GM19452 (cell line): ENCODE results near the gene SMS.
A peak's percentile ranks its signal among the peaks of the same experiment; 100 is the strongest.

Source experiments
- ATAC-seq: cut with Tn5 transposase; IDR thresholded peaks from one replicate; pipeline ENCODE4 v1.9.1; 2021; ENCODE audit not compliant: unreplicated experiment

SMS gene

DNA sequence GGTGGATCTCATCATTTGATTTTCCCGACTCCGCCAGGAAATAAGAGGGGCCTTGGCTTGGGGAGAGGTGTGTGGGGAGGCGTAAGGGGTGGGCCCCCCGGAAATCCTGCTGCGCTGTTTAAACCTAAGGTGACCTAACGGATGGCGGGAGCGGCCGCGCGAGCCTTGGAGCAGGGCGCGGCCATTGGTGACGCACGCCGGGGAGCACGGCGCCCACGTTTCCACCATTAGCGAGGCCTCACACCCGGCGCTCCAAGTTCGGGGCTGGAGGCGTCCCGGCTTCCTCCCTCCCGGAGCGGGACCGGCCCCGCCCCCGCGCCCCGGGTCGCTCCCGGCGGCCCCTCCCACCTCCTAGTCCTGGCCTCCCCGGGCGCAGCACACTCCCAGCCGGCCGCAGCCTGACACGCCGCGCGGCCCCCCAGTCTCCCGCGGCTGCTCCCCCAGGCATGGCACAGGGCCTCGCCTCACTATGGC lies at the start of gene SMS:
Gene SMS (plus strand): TSS at position 354 of the 474 bp plus-strand sequence. CDS start 116 bp downstream, at position 470.
- ATAC-seq, result peak; percentile 72

- ATAC-seq, result no peak
These were observed 35.2 kb upstream of the SMS start for GRCh38 chrX:21905313-21905712.

DNA sequence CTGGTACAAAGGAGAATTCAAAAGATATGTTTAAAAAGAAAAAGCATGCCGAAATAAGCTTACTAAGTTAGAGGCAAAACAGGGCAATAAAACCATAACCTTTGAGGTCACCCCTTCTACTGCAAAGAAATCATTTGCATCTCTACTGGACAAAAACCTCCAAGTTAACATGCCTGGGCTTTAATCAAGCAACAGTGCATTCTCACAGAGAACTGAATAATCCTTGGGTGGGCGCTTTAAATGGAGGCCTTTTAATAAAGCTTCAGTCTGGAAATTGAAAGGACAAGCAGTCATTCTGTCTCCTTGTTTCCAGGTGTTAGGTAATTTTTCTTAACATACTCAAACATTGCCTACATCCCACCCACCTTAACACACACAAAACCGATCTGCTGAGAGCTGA lies 34.6 kb upstream of the SMS start:
- no peak for ATAC-seq

- ATAC-seq, result no peak
These were observed 33.2 kb upstream of the SMS start for GRCh38 chrX:21907260-21907659.

- ATAC-seq, result no peak
These were observed 29.0 kb upstream of the SMS start for GRCh38 chrX:21911481-21911880.

GRCh38 chrX:21912220-21912619 lies 28.3 kb upstream of the SMS start:
- ATAC-seq, result no peak

- ATAC-seq, result no peak
These were observed 27.5 kb upstream of the SMS start for GRCh38 chrX:21912989-21913388.

GRCh38 chrX:21926116-21926515 lies 14.4 kb upstream of the SMS start:
- ATAC-seq, result no peak

- ATAC-seq, result no peak
These were observed 13.8 kb upstream of the SMS start for GRCh38 chrX:21926527-21927278.

DNA sequence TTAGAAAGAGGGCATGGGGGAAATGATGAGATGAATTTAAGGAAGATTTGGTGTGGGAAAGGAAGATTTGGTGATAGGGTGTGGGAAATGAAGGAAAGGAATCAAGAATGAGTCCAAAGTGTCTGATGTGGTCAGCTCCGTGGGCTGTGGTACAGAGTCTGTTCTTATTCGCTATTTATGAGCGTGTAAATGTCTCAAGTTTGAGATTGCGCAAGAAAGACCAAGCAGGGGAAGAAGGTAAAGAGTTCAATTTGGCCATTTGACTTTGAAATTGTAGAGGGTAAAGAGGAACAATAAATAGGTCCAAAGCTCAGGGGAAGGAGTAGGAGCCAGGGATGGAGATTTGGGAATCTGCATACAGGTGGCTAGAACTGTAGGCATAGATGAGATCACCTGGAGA lies 11.3 kb upstream of the SMS start:
- no peak for ATAC-seq

DNA sequence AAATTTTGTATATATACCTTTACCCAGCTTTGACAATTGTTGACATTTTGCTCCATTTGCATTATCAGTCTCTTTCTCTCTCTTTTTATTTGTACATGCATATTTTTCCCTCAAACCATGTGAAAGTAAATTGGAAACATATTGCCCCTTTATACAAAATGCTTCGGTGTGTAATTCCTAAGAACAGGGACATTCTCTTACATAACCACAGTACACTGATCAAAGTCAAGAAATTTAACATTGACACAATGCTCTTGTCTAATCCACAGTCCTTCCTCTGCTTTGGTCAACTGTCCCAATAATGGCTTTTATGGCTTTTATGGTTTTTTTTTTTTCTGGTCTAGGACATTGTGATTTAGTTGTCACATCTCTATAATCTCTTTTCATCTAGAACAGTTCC lies 9.5 kb upstream of the SMS start:
- ATAC-seq, result no peak

GRCh38 chrX:21932292-21933002 lies 8.1 kb upstream of the SMS start:
- ATAC-seq, result no peak

DNA sequence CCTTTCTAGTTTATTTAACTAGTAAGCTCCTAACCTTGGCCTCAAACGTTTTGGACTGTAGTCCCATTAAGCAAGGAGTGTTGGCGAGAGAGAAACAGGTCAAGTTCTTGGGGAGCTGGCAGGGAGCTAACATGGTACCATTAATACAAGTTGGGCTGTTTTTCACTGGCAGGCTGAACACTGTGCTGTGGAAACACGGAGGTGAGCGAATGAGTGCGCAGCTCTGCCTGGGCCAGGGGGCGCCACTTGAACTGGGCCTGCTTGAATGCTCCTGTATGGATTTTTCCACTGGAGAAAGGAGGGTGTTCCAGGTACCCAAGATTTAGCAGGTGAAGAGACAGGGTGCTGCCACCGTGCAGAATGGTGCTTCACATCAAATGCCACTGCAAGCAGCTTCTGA lies 7.4 kb upstream of the SMS start:
- no peak for ATAC-seq

- no peak for ATAC-seq
These were observed 6.1 kb upstream of the SMS start for GRCh38 chrX:21934414-21934813.

GRCh38 chrX:21939906-21940305 lies 603 bp upstream of the SMS start:
- ATAC-seq, result no peak

DNA sequence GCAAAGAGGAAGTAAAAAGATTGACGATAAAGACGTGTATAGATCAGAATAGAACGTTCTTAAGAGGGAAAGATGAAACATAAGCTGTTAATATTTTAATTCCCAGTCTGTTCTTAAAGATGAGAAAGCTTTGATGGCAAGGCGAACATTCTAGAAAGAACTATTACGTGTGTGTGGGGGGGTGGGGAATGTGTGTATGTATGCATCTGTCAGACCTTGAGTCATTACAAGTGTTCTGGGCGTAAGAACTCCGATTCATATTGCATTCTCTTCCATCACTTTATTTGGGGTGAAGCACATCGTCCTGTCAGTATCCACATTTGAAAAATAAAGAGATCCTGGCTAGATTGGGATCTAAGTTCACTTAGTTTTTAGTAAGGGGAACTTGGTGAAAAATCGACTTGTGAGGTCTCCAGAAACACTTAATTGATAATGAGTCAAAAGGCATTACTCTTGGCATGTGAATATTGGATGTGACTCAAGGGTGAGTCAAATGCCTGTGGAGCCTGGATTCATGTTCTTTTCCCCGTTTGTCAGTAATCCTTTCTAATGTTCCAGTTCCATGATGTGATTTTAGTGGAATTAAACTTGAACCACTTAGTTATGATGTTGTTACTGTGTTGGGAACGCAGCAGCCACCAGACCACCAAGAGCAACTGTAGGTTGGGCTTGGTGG lies 3.1 kb downstream of the SMS start:
- ATAC-seq, result no peak

DNA sequence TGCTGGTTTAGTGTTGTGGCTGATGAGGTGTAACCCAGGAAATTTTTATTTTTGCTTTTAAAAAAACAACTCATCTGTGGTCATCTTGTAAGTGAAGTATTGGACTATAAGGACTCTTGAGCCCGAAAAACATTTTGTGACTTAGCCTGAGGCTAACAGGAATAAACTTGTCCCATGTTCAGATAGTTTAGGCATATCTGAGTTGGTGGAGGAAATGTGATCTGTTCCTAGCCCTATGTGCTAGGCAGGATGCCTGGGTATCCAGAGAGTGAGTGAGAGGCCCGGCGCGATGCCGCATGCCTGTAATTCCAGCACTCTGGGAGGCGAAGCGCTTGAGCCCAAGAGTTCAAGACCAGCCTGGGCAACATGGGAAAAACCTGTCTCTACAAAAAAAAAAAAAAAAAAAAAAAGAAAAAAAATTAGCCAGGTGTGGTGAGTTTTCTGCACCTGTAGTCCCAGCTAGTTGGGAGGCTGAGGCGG lies 3.7 kb downstream of the SMS start:
- no peak for ATAC-seq

DNA sequence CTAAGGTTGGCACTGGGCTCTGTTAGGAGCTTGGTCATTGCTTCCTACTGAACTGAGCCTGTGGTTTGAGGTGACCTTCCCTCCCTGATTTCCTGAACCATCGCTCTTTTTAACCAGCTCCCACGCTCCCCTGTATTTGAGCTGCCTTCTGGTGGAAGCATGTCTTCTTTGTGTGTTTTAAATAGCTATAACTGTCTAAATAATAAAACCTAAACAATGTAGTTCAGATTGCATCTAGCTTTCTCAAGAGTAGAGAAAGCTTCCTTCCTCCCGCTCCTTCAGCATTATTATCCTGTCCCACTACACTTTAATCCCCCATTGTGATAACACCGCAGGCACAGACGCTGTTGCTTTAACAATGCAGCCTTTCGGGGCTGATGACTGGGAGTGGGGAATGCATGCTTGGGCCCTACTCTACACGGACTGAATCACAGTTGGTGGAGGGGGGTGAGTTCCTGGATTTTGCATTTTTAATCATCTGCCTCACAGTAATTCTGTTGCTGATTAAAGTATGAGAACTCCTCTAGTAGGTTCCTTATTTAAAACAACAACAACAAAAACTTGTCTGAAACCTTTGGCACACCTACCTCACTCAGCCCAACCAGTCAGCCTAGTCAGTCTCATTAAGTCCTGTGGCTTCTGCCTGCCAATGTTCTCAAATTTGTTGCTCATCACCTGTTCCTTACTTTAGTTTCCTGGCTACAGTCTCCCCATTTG lies 6.6 kb downstream of the SMS start:
- ATAC-seq, result no peak

DNA sequence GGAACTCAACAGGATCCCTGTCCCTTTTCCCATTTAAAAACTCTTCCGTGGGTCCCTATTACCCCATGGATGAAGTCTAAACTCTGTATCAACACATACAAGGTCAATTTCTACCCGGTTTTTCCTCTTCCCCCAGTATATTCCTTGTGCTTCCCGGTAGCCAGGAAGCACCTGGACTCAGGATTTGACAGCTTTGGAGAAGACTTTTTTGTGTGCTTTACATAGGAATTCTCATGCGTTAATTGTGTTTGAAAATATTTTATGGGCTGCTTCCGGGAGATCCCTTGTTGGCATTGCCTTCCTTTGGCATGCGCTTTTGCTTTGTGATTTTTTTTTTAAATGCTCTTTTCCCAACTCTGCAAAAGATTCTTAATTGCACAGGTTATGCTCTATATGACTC lies 7.2 kb downstream of the SMS start:
- ATAC-seq, result no peak

GRCh38 chrX:21948897-21949578 lies 8.5 kb downstream of the SMS start:
- ATAC-seq, result no peak

- ATAC-seq, result no peak
These were observed 9.2 kb downstream of the SMS start for GRCh38 chrX:21949689-21950088.
